Raji (cell line): Measurements from ENCODE around the gene GBP6.

Source experiments
- POLR2A ChIP-seq: IDR thresholded peaks from 2 replicates; pipeline ENCODE4 v1.6.1; 2011; ENCODE audit warnings: low read depth, low read length, control low read depth; ENCODE audit not compliant: insufficient read depth

GBP6 gene

GRCh38 chr1:89360716-89361115 is 3.1 kb upstream of the GBP6 start:
- no peak for TF ChIP-seq POLR2A

DNA sequence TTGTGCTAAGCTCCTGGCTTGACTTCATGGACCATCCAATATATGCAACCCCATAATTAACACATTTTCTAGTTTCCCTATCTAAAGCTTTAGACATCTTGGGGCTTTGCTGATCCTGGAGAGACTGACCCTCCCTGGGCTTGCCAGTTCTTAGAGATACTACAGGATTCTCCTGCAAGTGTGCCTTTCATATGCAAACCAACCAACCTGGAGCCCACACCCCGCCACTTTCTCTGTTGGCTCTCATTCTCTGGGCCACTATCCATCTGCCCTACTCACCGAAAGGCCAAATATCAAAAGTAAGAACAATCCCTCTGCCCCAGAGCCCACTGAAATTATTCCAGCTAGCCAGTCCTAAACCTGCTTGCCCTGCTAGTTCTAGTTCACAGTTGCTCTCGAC is 2.2 kb upstream of the GBP6 start:
- no peak for TF ChIP-seq POLR2A

DNA sequence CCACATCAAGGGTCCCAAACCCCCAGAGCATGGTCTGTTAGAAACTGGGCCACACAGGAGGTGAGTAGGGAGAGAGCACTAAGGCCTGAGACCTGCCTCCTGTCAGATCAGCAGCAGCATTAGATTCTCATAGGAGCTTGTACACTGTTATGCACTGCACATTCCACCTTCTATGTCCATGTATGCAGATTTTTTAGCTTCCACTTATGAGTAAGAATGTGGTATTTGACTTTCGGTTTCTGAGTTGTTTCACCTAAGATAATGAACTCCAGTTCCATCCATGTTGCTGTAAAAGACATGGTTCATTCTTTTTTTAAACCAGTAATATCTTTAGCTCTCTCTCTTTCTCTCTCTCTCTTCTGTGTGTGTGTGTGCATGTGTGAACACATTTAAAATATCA is 663 bp upstream of the GBP6 start:
- TF ChIP-seq POLR2A: no peak

DNA sequence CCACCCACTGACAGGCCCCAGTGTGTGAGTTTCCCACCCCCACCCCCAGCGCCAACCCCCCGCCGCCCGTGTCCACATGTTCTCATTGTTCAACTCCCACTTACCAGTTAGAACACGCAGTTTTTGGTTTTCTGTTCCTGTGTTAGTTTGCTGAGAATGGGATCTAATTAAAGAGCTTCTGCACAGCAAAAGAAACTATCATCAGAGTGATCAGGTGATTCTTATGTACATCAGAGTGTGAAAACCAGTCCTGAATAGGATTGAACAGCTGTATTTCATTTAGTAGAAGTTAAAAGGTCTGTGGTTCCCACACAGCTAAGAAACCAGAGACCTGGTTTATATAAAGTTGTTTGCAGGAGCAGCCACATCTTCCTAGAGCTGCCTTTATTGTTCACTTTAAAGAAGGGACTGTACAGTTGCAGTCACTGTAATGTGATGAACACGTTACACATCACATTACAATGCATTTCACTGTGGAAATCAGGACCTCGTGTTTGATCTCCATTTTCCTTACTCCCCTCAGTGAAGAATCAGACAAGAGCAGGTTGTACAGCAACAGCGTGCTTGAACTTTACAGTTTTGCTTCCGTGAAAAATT is 1.2 kb downstream of the GBP6 start:
- TF ChIP-seq POLR2A: no peak

- no peak for TF ChIP-seq POLR2A
Observed at GRCh38 chr1:89367221-89367620, 3.4 kb downstream of the GBP6 start.

DNA sequence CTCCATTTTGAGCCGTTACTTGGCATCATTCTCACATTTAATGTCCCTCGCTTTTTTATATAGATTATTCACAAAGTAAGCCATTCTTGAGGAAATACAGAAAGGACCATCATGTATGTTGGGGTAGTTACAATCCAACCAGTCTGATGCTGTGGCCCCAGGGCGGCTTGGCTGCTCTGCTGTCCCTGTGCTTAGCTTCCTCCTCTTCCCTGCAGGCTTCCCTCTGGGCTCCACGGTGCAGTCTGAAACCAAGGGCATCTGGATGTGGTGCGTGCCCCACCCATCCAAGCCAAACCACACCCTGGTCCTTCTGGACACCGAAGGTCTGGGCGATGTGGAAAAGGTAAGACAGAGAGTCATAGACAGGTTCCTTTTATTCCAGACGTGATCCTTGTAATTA is 5.5 kb downstream of the GBP6 start:
- TF ChIP-seq POLR2A: no peak

DNA sequence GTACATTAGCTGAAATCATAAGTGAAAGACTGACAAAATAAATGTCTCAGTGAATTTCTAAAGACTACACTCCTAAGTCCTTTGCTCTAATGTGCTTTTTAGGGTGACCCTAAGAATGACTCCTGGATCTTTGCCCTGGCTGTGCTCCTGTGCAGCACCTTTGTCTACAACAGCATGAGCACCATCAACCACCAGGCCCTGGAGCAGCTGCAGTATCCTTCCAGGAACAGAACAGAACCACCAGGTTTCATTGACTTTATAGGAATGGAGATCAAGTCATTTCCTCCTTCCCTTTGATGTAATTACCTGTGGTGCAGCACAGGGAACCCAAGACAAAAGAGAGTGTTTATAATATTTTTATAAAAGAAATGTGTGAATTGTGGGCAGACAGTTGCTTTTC is 14.1 kb downstream of the GBP6 start:
- TF ChIP-seq POLR2A: no peak

DNA sequence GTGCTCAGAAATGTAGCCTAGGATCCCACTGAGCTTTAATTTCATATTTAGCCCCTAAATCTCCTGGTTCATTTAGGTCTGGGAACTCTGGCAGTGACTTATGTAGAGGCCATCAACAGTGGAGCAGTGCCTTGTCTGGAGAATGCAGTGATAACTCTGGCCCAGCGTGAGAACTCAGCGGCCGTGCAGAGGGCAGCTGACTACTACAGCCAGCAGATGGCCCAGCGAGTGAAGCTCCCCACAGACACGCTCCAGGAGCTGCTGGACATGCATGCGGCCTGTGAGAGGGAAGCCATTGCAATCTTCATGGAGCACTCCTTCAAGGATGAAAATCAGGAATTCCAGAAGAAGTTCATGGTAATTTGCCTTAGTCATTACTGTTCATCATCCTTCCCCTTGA is 17.8 kb downstream of the GBP6 start:
- no peak for TF ChIP-seq POLR2A

DNA sequence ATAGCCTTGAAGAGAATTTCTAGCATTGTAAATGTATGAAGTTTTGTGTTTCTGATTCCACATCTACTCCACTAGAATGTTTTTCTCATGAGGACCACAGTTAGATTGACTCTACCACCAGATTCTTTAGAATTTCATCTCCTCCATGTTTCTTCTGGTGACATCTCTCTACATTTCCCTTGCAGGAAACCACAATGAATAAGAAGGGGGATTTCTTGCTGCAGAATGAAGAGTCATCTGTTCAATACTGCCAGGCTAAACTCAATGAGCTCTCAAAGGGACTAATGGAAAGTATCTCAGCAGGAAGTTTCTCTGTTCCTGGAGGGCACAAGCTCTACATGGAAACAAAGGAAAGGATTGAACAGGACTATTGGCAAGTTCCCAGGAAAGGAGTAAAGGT is 18.6 kb downstream of the GBP6 start:
- TF ChIP-seq POLR2A: no peak

DNA sequence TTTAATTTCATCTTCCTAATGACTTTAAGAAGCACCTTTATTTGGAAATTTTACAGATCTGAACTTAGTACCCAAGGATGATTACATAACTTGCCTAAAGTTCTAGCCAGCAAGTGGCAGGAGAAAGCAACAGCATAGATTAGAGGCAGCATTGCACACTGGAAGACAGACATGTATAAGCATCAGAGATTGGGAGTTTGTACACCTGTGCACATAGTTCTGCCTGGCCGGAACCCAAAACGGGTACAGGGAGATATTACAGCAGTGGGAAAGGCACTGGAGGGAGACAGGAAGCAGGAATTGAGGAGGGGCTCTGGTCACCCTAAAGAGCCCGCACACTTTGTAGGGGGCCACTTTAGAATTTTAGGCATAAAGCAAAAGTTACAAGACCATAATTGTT is 19.3 kb downstream of the GBP6 start:
- TF ChIP-seq POLR2A: no peak

DNA sequence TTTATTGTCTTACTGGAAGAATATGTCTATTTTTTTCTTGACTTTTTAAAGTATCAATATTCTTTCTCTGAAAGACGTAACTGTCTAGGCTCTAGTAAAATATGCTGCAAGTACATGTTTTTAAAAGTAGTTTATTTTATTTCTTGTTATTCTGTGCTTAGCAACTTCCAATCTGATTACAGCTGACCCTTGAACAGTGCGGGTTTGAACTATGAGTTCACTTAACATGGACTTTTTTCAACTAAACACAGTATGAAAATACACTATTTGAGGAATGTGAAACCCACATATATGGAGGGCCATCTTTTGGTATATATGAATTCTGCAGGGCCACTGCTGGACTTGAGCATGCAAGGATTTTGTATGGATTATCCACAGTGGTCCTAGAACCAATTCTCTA is 26.8 kb downstream of the GBP6 start:
- TF ChIP-seq POLR2A: no peak

DNA sequence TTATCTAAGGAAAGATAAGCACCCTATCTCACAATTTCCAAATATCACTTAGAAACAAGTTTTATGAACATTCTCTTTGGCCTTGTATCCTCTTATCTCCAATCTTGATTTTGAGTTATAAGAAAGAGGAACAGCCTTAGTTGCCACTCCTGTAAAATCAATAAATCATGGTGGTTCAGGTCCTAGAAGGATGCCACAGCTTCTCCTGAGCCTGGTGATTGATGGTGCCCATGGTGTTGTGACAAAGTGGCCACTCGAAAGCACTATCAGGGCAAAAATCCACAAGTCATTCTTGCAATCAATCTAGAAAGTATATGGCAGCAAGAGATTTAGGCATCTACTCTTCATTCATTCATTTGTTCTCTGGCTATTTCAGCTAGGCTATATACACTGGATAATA is 27.8 kb downstream of the GBP6 start:
- no peak for TF ChIP-seq POLR2A

- TF ChIP-seq POLR2A: no peak
Observed at GRCh38 chr1:89394851-89395250, 31.0 kb downstream of the GBP6 start.

DNA sequence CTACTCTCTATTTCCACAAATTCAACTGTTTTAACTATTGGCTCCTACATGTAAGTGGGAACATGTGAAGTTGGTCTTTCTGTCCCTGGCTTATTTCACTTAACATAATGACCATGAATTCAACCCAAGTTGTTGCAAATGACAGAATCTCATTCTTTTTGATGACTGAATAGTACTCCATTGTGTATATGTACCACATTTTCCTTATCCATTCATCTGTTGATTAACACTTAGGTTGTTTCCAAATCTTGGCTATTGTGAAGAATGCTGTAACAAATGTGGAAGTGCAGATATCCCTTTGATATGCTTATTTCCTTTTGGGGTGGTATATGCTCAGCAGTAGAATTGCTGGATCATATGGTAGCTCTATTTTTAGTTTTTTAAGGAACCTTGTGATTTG is 33.0 kb downstream of the GBP6 start:
- no peak for TF ChIP-seq POLR2A

DNA sequence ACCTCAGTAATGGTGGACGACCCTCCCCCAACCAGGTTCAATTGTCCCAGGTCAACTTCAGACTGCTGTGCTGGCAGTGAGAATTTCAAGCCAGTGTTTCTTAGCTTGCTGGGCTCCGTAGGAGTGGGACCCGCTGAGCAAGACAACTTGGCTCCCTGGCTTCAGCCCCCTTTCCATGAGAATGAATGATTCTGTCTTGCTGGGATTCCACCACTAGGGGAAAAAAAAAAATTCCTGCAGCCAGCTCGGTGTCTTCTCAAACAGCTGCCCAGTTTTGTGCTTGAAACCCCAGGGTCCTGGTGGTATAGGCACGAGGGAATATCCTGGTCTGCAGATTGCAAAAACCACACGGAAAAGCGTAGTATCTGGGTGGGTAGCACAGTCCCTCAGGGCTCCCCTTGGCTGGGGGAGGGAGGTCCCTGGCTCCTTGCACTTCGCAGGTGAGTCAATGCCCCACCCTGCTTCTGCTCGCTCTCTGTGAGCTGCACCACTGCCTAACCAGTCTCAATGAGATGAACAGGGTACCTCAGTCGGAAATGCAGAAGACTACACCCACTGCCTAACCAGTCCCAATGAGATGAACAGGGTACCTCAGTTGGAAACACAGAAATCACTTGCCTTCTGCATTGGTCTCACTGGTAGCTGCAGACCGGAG is 41.5 kb downstream of the GBP6 start:
- TF ChIP-seq POLR2A: no peak

DNA sequence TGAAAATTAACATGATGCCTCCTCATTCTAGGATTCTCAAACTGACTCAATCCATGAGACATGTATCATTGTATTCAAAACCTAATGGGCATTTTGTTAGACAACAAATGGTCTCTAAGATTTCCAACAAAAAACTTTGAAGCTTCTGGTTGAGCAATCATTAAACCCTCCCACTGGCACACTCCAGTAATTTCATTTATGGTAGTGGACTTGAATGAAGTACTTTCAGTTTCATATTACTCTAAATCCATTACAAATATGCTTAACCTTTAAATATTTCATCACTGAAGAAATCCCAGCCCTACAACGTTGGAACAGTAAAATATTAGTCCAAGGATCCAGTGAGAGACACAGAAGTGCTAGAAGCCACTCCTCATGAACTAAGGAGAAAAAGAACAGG is 43.5 kb downstream of the GBP6 start:
- no peak for TF ChIP-seq POLR2A

DNA sequence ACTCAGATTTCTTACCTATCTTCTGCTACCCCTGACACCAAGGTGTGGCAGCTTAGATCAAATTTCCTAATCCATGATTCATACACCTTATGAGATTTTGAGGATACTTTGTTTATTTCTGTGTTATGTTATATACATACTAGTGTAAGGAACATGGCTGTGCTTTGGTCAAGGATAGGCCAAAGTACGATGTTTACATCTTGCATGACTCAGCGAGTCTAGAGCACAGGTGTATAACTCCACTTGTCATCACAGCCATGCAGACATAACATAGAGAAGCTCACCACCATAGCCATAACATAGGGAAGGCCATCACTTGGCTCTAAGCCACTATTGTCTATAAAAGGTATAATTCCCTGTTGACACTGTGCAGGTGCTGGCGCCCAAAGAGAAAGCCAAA is 61.2 kb downstream of the GBP6 start:
- no peak for TF ChIP-seq POLR2A
